ENCODE data around the gene HS3ST1.

- TF ChIP-seq GATA2 (IDR thresholded peaks at IDR 0.05; ENCODE audit: low read depth, low read length) (no peak), GATA3 (IDR thresholded peaks at IDR 0.05; ENCODE audit: low read depth, low read length) (no peak)
Measured at GRCh38 chr4:11423465-11423864, 5.2 kb downstream of the HS3ST1 start.

Data from SH-SY5Y (cell line).